B cell (primary cell): ENCODE data around the gene HIPK2. TPM values are rescaled to one million over a fixed set of nuclear protein-coding genes. Genes with fewer than 3 reads are reported as not detected.

Experiments used
- ATAC-seq: fragments of 200-7000 bp; cut with Tn5 transposase; one replicate; pipeline ENCODE4 v1.10.0; 2021; ENCODE audit warnings: low read depth, mild to moderate bottlenecking, moderate number of reproducible peaks, moderate library complexity
- CTCF ChIA-PET: fragments of 350-600 bp; sonication (Branson Sonifier 250); formaldehyde crosslinking; loops from one replicate; lab custom pipeline; 2021; ENCODE audit warnings: antibody characterized with exemption, inconsistent platforms; lab: Charles Lee
- POLR2A ChIA-PET: fragments of 350-600 bp; sonication (Branson Sonifier 250); formaldehyde crosslinking; loops from one replicate; lab custom pipeline; 2021; ENCODE audit warnings: antibody characterized with exemption; lab: Charles Lee
- DNase-seq: peaks from one replicate; pipeline ENCODE4 v3.0.0; 2013
- H2AFZ ChIP-seq: 2 replicates; pipeline ENCODE4 v1.6.1; 2012; ENCODE audit warnings: mild to moderate bottlenecking, low read depth, low read length; ENCODE audit not compliant: insufficient read depth, poor library complexity, severe bottlenecking
- H3K27ac ChIP-seq, 2 donors: 1 replicate in 1 of 2; 2 replicates in 1 of 2; pipeline ENCODE4 v1.5.1; 2012 to 2013; ENCODE audit warnings: low read length in 2 of 2, mild to moderate bottlenecking in 2 of 2, moderate library complexity in 1 of 2
- H3K27me3 ChIP-seq, 4 experiments: fragments of 200-600 bp in 1 of 4; sonication (generic) in 1 of 4; replicated peaks in 1 of 4; 1 replicate in 2 of 4; 2 replicates in 2 of 4; pipeline versions ENCODE4 v1.6.1 to v1.7.0; 2013 to 2016; ENCODE audit warnings: low read length in 3 of 4, mild to moderate bottlenecking in 2 of 4, mixed read lengths in 1 of 4, moderate library complexity in 1 of 4; ENCODE audit not compliant: insufficient read depth in 4 of 4, control insufficient read depth in 3 of 4; ENCODE audit errors: control extremely low read depth in 1 of 4
- H3K36me3 ChIP-seq, 2 experiments: replicated peaks in 1 of 2; 1 replicate in 1 of 2; 2 replicates in 1 of 2; pipeline versions ENCODE4 v1.6.1 to v1.7.1; 2013; ENCODE audit warnings: low read length in 1 of 2; ENCODE audit not compliant: insufficient read depth in 2 of 2, control insufficient read depth in 1 of 2; ENCODE audit errors: control extremely low read depth in 1 of 2, extremely low read depth in 1 of 2
- H3K4me1 ChIP-seq, 2 donors: fragments of 200-600 bp in 1 of 2; sonication (generic) in 1 of 2; 1 replicate in 1 of 2; 2 replicates in 1 of 2; pipeline versions ENCODE4 v1.5.1 to v1.6.1; 2013 to 2017; ENCODE audit warnings: low read length in 2 of 2; ENCODE audit not compliant: control insufficient read depth in 2 of 2, insufficient read depth in 2 of 2
- H3K4me2 ChIP-seq: replicated peaks from 2 replicates; pipeline ENCODE3; 2012; ENCODE audit warnings: mild to moderate bottlenecking, low read depth, low read length; ENCODE audit not compliant: poor library complexity, severe bottlenecking
- H3K4me3 ChIP-seq, 5 experiments: fragments of 200-600 bp in 1 of 5; sonication (generic) in 1 of 5; 1 replicate in 3 of 5; 2 replicates in 2 of 5; pipeline versions ENCODE4 v1.5.1 to v1.7.0; 2011 to 2016; ENCODE audit warnings: low read length in 4 of 5, mild to moderate bottlenecking in 4 of 5, low read depth in 2 of 5, control low read depth in 1 of 5, moderate library complexity in 1 of 5; ENCODE audit not compliant: insufficient read depth in 1 of 5; ENCODE audit errors: control extremely low read depth in 1 of 5, extremely low read depth in 1 of 5
- H3K79me2 ChIP-seq: fragments of 200-600 bp; sonication (generic); one replicate; pipeline ENCODE4 v1.6.0; 2016; ENCODE audit warnings: low read length; ENCODE audit not compliant: control insufficient read depth, insufficient read depth
- H3K9ac ChIP-seq: fragments of 200-600 bp; sonication (generic); 2 replicates; pipeline ENCODE4 v1.6.1; 2017; ENCODE audit warnings: mild to moderate bottlenecking, low read length, moderate library complexity
- H3K9me3 ChIP-seq, 3 donors: one replicate each; pipeline versions ENCODE4 v1.6.1 to v1.7.1; 2013; ENCODE audit warnings: low read length in 2 of 3; ENCODE audit not compliant: control insufficient read depth in 2 of 3, insufficient read depth in 1 of 3; ENCODE audit errors: control extremely low read depth in 1 of 3
- H4K20me1 ChIP-seq: 2 replicates; pipeline ENCODE4 v1.6.0; 2012; ENCODE audit warnings: mild to moderate bottlenecking, low read length; ENCODE audit not compliant: insufficient read depth, control insufficient read depth, poor library complexity, severe bottlenecking
- H3K27ac Mint-ChIP-seq: one replicate; pipeline ENCODE4 v1.8.0; 2021; ENCODE audit warnings: mixed read lengths
- H3K27me3 Mint-ChIP-seq: one replicate; pipeline ENCODE4 v1.8.0; 2021; ENCODE audit warnings: mixed read lengths
- H3K4me1 Mint-ChIP-seq: one replicate; pipeline ENCODE4 v1.8.0; 2021; ENCODE audit warnings: mixed read lengths
- H3K4me3 Mint-ChIP-seq: one replicate; pipeline ENCODE4 v1.8.0; 2021; ENCODE audit warnings: mixed read lengths
- H3K9me3 Mint-ChIP-seq: one replicate; pipeline ENCODE4 v1.8.0; 2022; ENCODE audit warnings: mixed read lengths; ENCODE audit not compliant: insufficient read depth
- CTCF ChIP-seq: fragments of 200-600 bp; IDR thresholded peaks from one replicate; pipeline ENCODE4 v1.8.0; 2022; ENCODE audit warnings: antibody characterized with exemption, mild to moderate bottlenecking
- EZH2 ChIP-seq: IDR thresholded peaks from 2 replicates; pipeline ENCODE4 v1.6.1; 2012; ENCODE audit warnings: borderline replicate concordance, low read depth, mild to moderate bottlenecking, moderate library complexity, low read length; ENCODE audit not compliant: insufficient read depth, poor library complexity, severe bottlenecking
- WGBS: methylation state at CpG from one replicate; pipeline ENCODE4 v1.1.5; 2013; ENCODE audit warnings: missing lambda C conversion rate; ENCODE audit not compliant: insufficient coverage; 5-methylcytosine and 5-hydroxymethylcytosine counted together
- intact Hi-C: fragments of 100-400 bp; cut with micrococcal nuclease; formaldehyde crosslinking; loops from one replicate; pipeline ENCODE4 v1.10.0; 2022
- polyA plus RNA-seq: library from polyadenylated mRNA; depleted of rRNA; stranded (reverse); fragments of >200 nt; gene quantifications from 2 replicates; pipeline ENCODE4 v1.2.3, GENCODE V29; 2012
- total RNA-seq, 2 donors: library from RNA; stranded (reverse); fragments of 120-200 nt in 1 of 2; gene quantifications; 1 replicate in 1 of 2; 2 replicates in 1 of 2; pipeline versions ENCODE4 v1.2.3 to v1.2.4, GENCODE V29; 2013 to 2022

Gene HIPK2
- total and polyA plus RNA-seq, 2 donors (not counting 1 experiment from before 2014, with no cell fraction given): 6.8 to 58.2 TPM

GRCh38 chr7:139629392-139630082, 148.3 kb downstream of the HIPK2 start:
- no peaks in the 10 kb centered on the region for H3K27me3 Mint-ChIP-seq
- TF ChIP-seq EZH2 (no peak), CTCF (no peak)
- ATAC-seq (no peak), DNase-seq (no peak)
- H3K4me1 ChIP-seq: peaks cover 14 to 17% of the 10 kb centered on the region in 2 donors
- no peak overlapping the region for H3K9ac ChIP-seq
- ChIA-PET CTCF (interaction anchor here (1.0 to 1.5 kb wide), 2 partner anchors 11 to 17 kb away, joined by 3 to 5 read pairs; no protein-coding TSS in a partner anchor), POLR2A (no interaction called here)
- no peak overlapping the region for H3K27ac Mint-ChIP-seq
- H3K4me2 ChIP-seq: no peak overlapping the region
- no peak overlapping the region for H3K4me3 Mint-ChIP-seq
- H3K9me3 ChIP-seq: no peaks in the 10 kb centered on the region
- intact Hi-C loops: no loop called here
- no peaks in the 10 kb centered on the region for H3K9me3 Mint-ChIP-seq
- H3K79me2 ChIP-seq: no peaks in the 10 kb centered on the region
- no peaks in the 10 kb centered on the region for H4K20me1 ChIP-seq
- peaks cover 2 to 26% of the 10 kb centered on the region in 2 experiments for H3K36me3 ChIP-seq
- 97% methylated on average over 3 of the region's 4 CpGs for WGBS
- no peaks in the 10 kb centered on the region for H3K27me3 ChIP-seq
- peaks cover 20% of the 10 kb centered on the region for H3K4me1 Mint-ChIP-seq
- H3K4me3 ChIP-seq: no peak overlapping the region
- H2AFZ ChIP-seq: no peak overlapping the region
- H3K27ac ChIP-seq: no peak overlapping the region

GRCh38 chr7:139627831-139628230, 150.0 kb downstream of the HIPK2 start:
- H3K9ac ChIP-seq: no peak overlapping the region
- CTCF ChIA-PET: interaction anchor here (1.2 kb wide), 1 partner anchor 11 kb away, joined by 3 read pairs; no protein-coding TSS in a partner anchor
- Mint-ChIP-seq H3K27ac (no peak overlapping the region), H3K27me3 (no peaks in the 10 kb centered on the region), H3K4me3 (no peak overlapping the region), H3K4me1 (peaks cover 23% of the 10 kb centered on the region), H3K9me3 (no peaks in the 10 kb centered on the region)
- 89% methylated on average over 3 of the region's 4 CpGs for WGBS
- no peaks in the 10 kb centered on the region for H3K79me2 ChIP-seq
- no peaks in the 10 kb centered on the region for H4K20me1 ChIP-seq
- H3K4me3 ChIP-seq: no peak overlapping the region
- no peak for DNase-seq
- H2AFZ ChIP-seq: no peak overlapping the region
- intact Hi-C loops: no loop called here
- no peaks in the 10 kb centered on the region for H3K27me3 ChIP-seq
- peaks cover 2 to 26% of the 10 kb centered on the region in 2 experiments for H3K36me3 ChIP-seq
- TF ChIP-seq EZH2 (no peak), CTCF (no peak)
- POLR2A ChIA-PET: no interaction called here
- ATAC-seq: no peak
- no peaks in the 10 kb centered on the region for H3K9me3 ChIP-seq
- peaks cover 14 to 17% of the 10 kb centered on the region in 2 donors for H3K4me1 ChIP-seq
- no peak overlapping the region for H3K4me2 ChIP-seq
- H3K27ac ChIP-seq: no peak overlapping the region
